Germinal center (tissue), 1 donor: ENCODE data around the gene PDE3A.

Experiments
- DNase-seq: peaks from one replicate; pipeline ENCODE4 v3.0.0; 2012; ENCODE audit warnings: mixed read lengths, low spot score

PDE3A gene

GRCh38 chr12:20495997-20496396 lies 127.7 kb downstream of the PDE3A start:
- no peak for DNase-seq

GRCh38 chr12:20497707-20498106 lies 129.4 kb downstream of the PDE3A start:
- DNase-seq = no peak

GRCh38 chr12:20501958-20502357 lies 133.6 kb downstream of the PDE3A start:
- no peak for DNase-seq

- DNase-seq = no peak
Measured at GRCh38 chr12:20503858-20504257, 135.5 kb downstream of the PDE3A start.

DNA sequence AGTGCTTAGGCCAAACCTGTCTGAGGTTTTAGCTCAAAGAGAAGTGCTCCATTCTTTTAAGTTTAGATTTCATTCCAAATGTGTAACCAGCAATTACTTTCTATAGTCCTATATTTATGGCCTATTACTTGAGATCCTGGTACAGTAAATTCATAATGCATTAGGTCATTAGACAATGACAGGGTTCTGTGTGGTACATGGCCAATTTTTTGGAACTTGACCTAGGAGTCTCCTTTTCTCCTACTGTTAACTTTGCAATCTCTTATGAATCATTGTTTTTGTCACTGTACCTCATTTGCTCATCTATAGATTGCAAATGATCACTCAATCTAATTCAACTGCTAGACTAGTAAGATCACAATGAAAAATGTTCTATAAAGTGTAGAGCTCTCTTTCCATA lies 136.7 kb downstream of the PDE3A start:
- DNase-seq = no peak

GRCh38 chr12:20507056-20507455 lies 138.7 kb downstream of the PDE3A start:
- no peak for DNase-seq

- DNase-seq = no peak
Measured at GRCh38 chr12:20507711-20508110, 139.4 kb downstream of the PDE3A start.

DNA sequence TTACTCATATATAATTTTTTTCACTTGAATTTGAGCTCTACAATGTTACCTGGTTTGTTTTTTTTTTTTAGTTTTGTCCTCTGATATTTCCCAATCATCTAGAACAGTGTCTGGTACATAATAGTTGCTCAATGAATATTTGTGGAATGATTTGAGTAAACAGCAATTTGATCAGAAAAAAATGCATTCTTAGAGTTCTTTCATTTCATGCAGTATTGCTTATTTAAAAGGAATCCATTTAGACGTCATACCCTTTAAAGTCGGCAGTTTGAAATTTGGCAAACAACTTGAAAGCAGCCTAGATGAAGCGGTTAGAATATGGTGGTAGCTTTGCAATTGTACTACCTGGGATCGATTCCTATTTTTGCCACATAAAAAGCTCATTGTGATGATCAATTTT lies 140.0 kb downstream of the PDE3A start:
- no peak for DNase-seq

- DNase-seq = no peak
Measured at GRCh38 chr12:20508962-20509361, 140.6 kb downstream of the PDE3A start.

DNA sequence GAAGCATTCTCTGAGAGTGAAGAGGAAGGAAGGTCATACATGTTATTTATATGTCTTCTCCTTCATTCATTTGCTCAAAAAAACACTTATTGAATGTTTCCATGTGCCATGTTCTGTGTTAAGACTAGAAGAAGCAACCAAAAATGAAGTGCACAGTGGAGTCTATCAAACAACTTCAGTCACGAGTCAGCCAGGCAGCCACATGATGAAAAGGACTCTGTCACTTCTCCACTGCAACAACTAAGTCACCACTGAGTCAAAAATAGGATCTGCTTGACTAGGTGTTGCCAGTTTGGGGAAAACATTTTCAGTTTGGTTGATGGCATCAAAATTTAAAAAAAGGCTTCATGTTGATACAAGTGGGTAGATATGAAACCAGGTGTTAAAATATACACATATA lies 142.5 kb downstream of the PDE3A start:
- no peak for DNase-seq

DNA sequence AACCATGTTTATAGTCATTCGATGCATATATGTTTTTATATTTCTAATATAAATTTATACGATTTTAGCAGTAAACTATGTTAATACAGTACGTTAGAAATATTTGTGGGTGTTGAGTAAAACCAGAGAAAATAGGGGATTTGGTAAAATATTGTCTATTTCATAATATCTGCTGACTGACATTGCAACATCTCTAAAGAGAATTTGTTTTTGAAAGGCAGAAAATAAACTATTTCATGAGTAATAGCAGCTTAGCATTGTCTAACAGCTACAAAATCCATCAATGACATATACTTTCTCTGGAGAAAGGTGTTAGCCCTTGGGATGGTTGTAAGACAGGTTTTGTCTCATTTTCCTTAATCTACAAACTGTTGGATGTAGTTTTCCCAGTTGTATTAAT lies 144.9 kb downstream of the PDE3A start:
- DNase-seq = no peak

- DNase-seq = no peak
Measured at GRCh38 chr12:20514598-20514997, 146.3 kb downstream of the PDE3A start.

DNA sequence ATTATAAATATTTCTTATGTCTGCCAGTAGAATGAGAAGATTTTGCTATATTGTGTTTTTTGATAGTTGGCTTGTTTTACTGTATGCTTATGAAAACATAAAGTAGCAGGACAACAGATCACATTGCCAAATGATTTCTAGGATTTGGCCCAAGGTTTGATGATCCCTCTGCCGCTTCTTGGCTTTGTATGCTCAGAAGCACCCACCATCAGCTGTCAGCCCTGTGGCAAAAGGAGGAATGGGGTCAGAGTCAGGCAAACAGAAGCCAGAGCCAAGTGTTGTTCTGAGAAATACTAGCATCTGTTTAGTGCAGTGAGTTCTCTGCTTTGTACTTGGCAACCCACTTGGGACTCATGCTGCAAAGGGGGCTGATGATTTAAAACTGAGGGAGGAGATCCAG lies 152.2 kb downstream of the PDE3A start:
- DNase-seq = no peak

DNA sequence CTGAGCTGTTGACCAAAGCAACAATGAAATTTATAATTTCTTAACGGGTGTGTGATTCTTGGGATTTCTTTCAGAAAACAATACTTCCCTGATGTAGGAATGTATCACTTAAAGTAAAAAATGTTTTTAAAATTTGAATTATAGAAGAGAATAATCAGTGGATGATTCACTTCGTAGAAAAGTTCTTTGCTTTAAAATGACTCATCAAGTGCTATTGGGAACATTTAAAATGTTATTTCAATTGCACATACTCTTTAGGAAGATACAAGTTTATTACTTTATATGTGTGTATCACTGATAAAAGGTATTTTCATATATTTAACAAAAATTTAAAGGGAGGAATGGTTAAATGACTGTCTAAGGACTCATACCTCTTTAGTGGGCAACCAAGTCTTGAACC lies 155.3 kb downstream of the PDE3A start:
- DNase-seq = no peak

GRCh38 chr12:20524113-20524512 lies 155.8 kb downstream of the PDE3A start:
- no peak for DNase-seq

GRCh38 chr12:20525064-20525610 lies 156.8 kb downstream of the PDE3A start:
- DNase-seq = no peak

DNA sequence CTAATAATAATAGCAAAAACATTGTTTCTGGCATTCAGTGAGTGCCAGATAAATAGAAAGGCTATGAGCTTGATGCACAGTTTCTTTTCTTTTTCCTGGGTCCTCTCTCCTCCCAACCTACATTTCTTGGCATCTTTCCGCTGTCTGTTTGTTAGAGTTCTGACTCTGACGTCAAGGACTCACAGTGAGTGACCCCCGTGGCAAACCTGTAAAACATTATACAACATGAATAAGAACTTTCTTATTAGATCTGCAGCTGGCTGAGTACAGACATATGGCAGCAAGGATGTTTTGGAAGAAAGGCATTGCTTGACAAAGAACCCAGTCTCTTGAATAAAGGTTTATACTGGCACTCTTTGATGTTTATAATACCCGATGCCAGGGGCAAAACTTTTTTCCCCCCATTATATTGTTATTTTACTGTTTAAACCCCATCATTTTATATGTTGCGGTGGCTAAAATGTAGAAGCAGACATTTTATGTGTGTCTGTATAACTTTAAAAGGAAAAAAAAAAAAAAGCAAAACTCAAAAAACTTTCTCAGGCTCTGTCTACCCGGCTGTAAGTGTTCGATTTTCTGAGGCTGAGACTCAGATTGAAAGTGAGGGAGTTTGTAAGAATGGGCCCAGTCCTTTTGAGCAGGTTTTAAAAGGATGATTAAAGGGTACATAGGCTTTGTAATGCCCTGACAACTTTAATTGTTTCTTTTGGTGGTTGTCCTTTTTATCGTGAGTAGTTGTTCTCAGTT lies 159.3 kb downstream of the PDE3A start:
- DNase-seq = no peak

DNA sequence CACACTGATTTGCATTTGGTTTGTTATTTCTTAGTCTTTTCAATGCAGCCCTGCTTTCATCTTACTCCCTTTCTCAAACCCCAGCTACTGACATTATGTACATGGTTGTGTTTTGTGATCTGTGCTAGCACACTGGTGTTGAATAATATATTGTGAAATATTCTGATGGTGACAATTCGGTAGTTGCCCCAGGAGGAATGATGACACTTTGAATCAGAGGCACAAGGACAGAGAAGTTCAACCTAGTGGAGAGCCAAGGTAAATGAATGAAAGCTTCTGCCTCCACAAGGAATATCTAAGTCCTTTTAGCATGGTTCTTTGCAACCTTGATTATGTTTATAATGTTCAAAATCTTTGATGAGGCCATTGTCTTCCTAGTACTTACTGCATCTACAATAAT lies 159.9 kb downstream of the PDE3A start:
- no peak for DNase-seq

- DNase-seq = no peak
Measured at GRCh38 chr12:20546267-20546666, 177.9 kb downstream of the PDE3A start.

DNA sequence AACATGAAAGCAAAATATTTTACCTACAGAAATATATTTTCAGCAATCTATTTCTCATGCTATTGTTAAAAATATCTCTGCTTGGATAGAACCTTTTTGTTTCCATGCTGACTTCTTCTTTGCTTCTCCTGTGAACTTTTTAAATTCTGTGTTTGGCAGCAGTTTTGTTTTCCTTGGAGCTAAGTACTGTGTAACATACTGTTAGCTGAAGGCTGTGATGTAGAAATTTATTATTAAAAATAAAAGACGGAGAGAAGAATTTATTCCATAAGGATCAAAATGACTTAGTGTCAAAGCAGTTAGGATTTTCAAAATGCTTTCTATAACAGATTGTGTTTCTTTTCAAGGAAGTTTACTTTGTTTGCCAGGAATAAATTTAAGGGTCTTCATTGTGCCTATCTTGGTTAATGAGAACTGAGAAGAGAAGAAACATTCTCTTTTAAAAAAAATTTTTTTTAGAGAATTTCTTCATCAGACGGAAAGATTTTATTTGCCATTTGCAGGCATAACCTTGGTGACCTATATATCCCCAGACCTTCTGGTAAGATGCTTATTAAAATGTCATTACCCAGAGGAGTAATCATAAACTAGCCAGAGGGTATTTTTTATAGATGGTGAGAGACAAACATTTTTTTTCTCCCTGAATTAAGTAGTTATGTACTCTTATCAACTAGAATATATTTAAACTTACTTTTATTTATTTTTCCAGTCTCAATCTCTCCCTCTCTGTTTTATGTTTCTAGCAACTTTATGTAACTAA lies 179.7 kb downstream of the PDE3A start:
- DNase-seq = no peak

DNA sequence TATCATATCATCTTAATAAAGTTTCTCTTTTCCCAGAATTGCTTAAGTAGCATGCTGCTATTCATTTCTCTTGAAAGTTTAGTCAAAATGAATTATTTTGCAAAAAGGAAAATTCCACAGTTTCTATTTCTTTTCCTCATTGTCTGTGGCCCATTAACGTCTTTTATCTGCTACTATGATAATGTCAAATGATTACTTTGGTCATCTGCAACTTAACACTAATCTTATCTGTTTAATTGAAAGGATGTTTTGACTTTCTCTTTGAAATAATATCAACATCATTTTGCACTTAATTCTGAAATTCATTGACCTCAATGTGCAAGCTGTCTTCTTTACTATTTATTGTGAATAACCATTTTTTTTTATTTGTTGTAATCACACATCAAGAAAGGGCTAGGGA lies 180.3 kb downstream of the PDE3A start:
- no peak for DNase-seq

- no peak for DNase-seq
Measured at GRCh38 chr12:20549108-20549719, 180.9 kb downstream of the PDE3A start.
